Psoas muscle (tissue), 8 donors: ENCODE data around the gene LYRM1. TPM values are rescaled to one million over a fixed set of nuclear protein-coding genes. Genes with fewer than 3 reads are reported as not detected.
A peak's percentile ranks its signal among the peaks of the same experiment; 100 is the strongest.

ENCODE experiments used
- ATAC-seq, 4 donors: fragments of 200-7000 bp; cut with Tn5 transposase; one replicate each; pipeline ENCODE4 v1.9.1; 2020; ENCODE audit warnings: moderate library complexity in 3 of 4, mild to moderate bottlenecking in 2 of 4
- DNase-seq, 2 donors: peaks; one replicate each; pipeline ENCODE4 v3.0.0-alpha.2; 2020
- H3K27ac ChIP-seq: fragments of 200-600 bp; one replicate; pipeline ENCODE4 v1.8.0; 2022
- H3K27me3 ChIP-seq, 3 donors: fragments of 200-600 bp in 1 of 3; one replicate each; pipeline versions ENCODE4 v1.6.1 to v1.8.0; 2013 to 2022; ENCODE audit warnings: low read length in 2 of 3, mild to moderate bottlenecking in 2 of 3, moderate library complexity in 1 of 3; ENCODE audit not compliant: insufficient read depth in 3 of 3
- H3K36me3 ChIP-seq, 2 donors: fragments of 200-600 bp in 1 of 2; one replicate each; pipeline versions ENCODE4 v1.6.1 to v1.8.0; 2013 to 2022; ENCODE audit warnings: low read depth in 1 of 2, mild to moderate bottlenecking in 1 of 2, moderate library complexity in 1 of 2; ENCODE audit not compliant: insufficient read depth in 1 of 2
- H3K4me1 ChIP-seq: fragments of 200-600 bp; one replicate; pipeline ENCODE4 v1.8.0; 2022
- H3K4me3 ChIP-seq: fragments of 200-600 bp; one replicate; pipeline ENCODE4 v1.8.0; 2022; ENCODE audit warnings: mild to moderate bottlenecking
- H3K9me3 ChIP-seq: fragments of 200-600 bp; one replicate; pipeline ENCODE4 v1.8.0; 2022
- CTCF ChIP-seq: fragments of 200-600 bp; IDR thresholded peaks from one replicate; pipeline ENCODE4 v1.8.0; 2022; ENCODE audit warnings: antibody characterized with exemption
- WGBS, 3 donors: extraction: QIAGEN DNeasy Blood & Tissue Kit; methylation state at CpG; one replicate each; pipeline versions ENCODE4 v1.1.6 to v1.1.7; 2013; 5-methylcytosine and 5-hydroxymethylcytosine counted together
- intact Hi-C, 2 donors: fragments of 100-400 bp; cut with DNase I; formaldehyde crosslinking; loops; one replicate each; pipeline versions ENCODE4 v1.11.0 to v1.14.2; 2022
- long read RNA-seq, 2 donors: library from polyadenylated mRNA; unstranded; transcript quantifications; one replicate each; pipeline ENCODE4 v2.0.0, GENCODE V29; 2021
- polyA plus RNA-seq, 3 donors: library from polyadenylated mRNA; stranded (reverse); fragments of 200-250 nt; gene quantifications; one replicate each; pipeline ENCODE4 v1.2.3, GENCODE V29; 2013
- total RNA-seq, 4 donors: library from RNA; stranded (reverse); fragmentation: NEBNext Ultra II Directional in 2 of 4; extraction: Animal tissue kit (Norgen Biotek cat#: 25700) in 2 of 4; gene quantifications; one replicate each; pipeline versions ENCODE4 v1.2.1 to v1.2.4, GENCODE V29; 2021 to 2023
- donor health status: healthy with polysubstance abuse.
- donor health status: DM: no; HTN: no; CAD: no; lungs with moderate emphysema.
- donor health status: Bipolar disorder and iron deficiency.
- donor health status: healthy.
- donor health status: DM: yes; HTN: yes; CAD: no.
- donor health status: DM: no; HTN: no; CAD: no.
- donor health status: DM: no; HTN: no; CAD: no.
- donor health status: DM: yes; HTN: yes; CAD: no.

Gene LYRM1
- total RNA-seq (10 to 100 TPM; 27.2 to 47.9 (median 32.7) TPM), polyA plus RNA-seq (10 to 100 TPM; 33.6 to 54.0 (median 53.8) TPM)
- long read RNA-seq, donor 1, partial matches to known transcripts: 1 of 16 reads
- long read RNA-seq, donor 1, other reads (novel, unspliced or antisense): 6 of 16 reads
- long read RNA-seq, donor 2, transcript LYRM1-204 (4 exons, 1,558 nt): major isoform, 11 of 31 reads
- long read RNA-seq, donor 2, transcript LYRM1-208 (4 exons, 460 nt): minor isoform, 8 of 31 reads
- long read RNA-seq, donor 2, partial matches to known transcripts: 1 of 31 reads
- long read RNA-seq, donor 2, other reads (novel, unspliced or antisense): 5 of 31 reads

- no peaks in the 10 kb centered on the region for H3K9me3 ChIP-seq
- no peaks in the 10 kb centered on the region for H3K27me3 ChIP-seq
- 0 to 1% (median 1%) methylated on average over 60 to 62 of the region's 62 CpGs for WGBS, 3 donors
- H3K4me3 ChIP-seq: peak within 1 kb of the TSS; percentile 91
- peaks cover 41% of the 10 kb centered on the region for H3K4me1 ChIP-seq
- TF ChIP-seq CTCF: no peak
- ATAC-seq: peak; percentile 91 to 93 (median 92)
- intact Hi-C loops: loop anchor here (5.0 kb wide), 2 partner anchors 33 to 93 kb away; partner anchors contain the start of genes ERI2 (in 1 of the 2) and REXO5 (in 1 of the 2)
- H3K36me3 ChIP-seq: peaks cover 5 to 13% of the 10 kb centered on the region in 2 donors
- peak; percentile 97 to 99 for DNase-seq
- peak within 1 kb of the TSS; percentile 96 for H3K27ac ChIP-seq
Measured at GRCh38 chr16:20900299-20901067, at the start of gene LYRM1, which contains the start of gene DCUN1D3. Gene LYRM1, plus strand, starts transcription at chr16:20900771. Its CDS starts 14,785 bp downstream, at chr16:20915556. Gene DCUN1D3, minus strand, starts transcription at chr16:20900358. Its CDS starts 37,820 bp downstream, at chr16:20862538.

DNA sequence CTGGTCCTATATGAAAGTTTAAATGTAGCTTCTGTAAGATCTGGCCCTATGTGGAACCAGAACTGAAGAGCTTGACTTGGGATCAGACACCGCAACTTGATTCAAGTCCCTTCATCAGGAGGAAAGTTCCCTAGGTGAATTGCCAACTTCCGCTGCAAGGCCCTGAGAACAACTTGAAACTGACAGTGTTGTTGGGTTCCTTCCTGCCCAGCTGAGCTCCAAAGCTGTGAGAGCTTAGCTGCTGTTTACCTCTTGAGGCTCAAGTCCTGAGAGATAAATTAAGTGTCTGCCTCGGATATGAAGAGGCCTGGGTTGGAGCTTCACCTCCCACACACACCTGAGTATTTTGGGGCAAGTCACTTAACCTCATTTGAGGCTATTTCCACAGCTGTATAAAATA is 49.6 kb upstream of the LYRM1 start:
- Histone ChIP-seq H3K27me3 (no peaks in the 10 kb centered on the region), H3K27ac (peak overlapping the region; percentile 53), H3K36me3 (peaks cover 6 to 7% of the 10 kb centered on the region in 2 donors), H3K4me3 (no peak overlapping the region), H3K9me3 (no peaks in the 10 kb centered on the region), H3K4me1 (peaks cover 15% of the 10 kb centered on the region)
- peak in 2 of 4 donors; percentile 25 to 56 for ATAC-seq
- no peak for TF ChIP-seq CTCF
- intact Hi-C loops: loop anchor here (5.0 to 10.0 kb wide), 2 partner anchors 46 to 154 kb away; no protein-coding TSS in a partner anchor
- DNase-seq: peak in 1 of 2 donors; percentile 58
- 41 to 56% (median 55%) methylated on average over 3 of the region's 3 CpGs for WGBS, 3 donors

DNA sequence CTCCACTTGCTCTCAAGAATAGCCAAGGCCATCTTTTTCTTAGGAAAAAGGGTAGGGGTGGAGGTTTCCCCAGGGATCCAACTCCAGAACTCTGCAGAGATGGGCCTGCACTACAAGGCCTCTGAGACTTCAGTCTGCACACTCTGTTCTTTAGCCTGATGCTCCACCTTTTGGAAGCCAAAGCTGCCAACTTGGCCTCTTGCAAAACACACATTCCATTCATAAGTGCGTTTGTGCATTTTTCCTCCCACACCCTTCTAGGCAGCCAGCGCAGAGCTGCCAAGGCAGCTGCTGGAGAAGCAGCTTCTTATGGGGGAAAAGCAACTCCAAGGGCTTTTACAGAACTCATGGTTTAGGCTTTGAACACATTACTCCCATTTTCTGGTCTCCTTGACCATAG is 49.0 kb upstream of the LYRM1 start:
- H3K36me3 ChIP-seq: peaks cover 6 to 7% of the 10 kb centered on the region in 2 donors
- 8 to 12% (median 11%) methylated on average over 2 of the region's 2 CpGs for WGBS, 3 donors
- peak; percentile 82 to 88 for DNase-seq
- H3K9me3 ChIP-seq: no peaks in the 10 kb centered on the region
- peaks cover 15% of the 10 kb centered on the region for H3K4me1 ChIP-seq
- peak; percentile 59 to 90 (median 88) for ATAC-seq
- intact Hi-C loops: loop anchor here (5.0 to 10.0 kb wide), 2 partner anchors 46 to 153 kb away; no protein-coding TSS in a partner anchor
- H3K27me3 ChIP-seq: no peaks in the 10 kb centered on the region
- peak overlapping the region; percentile 53 for H3K27ac ChIP-seq
- H3K4me3 ChIP-seq: no peak overlapping the region
- no peak for TF ChIP-seq CTCF

GRCh38 chr16:20853143-20853542 is 47.4 kb upstream of the LYRM1 start:
- no peak for ATAC-seq
- no peak for TF ChIP-seq CTCF
- Histone ChIP-seq H3K4me1 (peaks cover 15% of the 10 kb centered on the region), H3K36me3 (peaks cover 6 to 7% of the 10 kb centered on the region in 2 donors), H3K9me3 (no peaks in the 10 kb centered on the region), H3K27ac (no peak overlapping the region), H3K27me3 (no peaks in the 10 kb centered on the region), H3K4me3 (no peak overlapping the region)
- intact Hi-C loops: loop anchor here (5.0 to 10.0 kb wide), 2 partner anchors 44 to 152 kb away; no protein-coding TSS in a partner anchor
- DNase-seq: no peak
- WGBS, 3 donors: 83 to 92% (median 88%) methylated on average over 5 of the region's 5 CpGs
